Ishikawa (cell line): ENCODE data around the gene TM4SF5.

Experiments
- CREB1 ChIP-seq: IDR thresholded peaks from 2 replicates; pipeline ENCODE4 v1.6.1; 2012; ENCODE audit warnings: low read depth
- MAX ChIP-seq: IDR thresholded peaks from 2 replicates; pipeline ENCODE4 v1.6.1; 2012
- REST ChIP-seq: IDR thresholded peaks from 2 replicates; pipeline ENCODE4 v1.6.1; 2012; ENCODE audit warnings: low read depth, mild to moderate bottlenecking
- TAF1 ChIP-seq: IDR thresholded peaks from 2 replicates; pipeline ENCODE4 v1.6.1; 2012; ENCODE audit warnings: low read depth, mild to moderate bottlenecking
- TCF12 ChIP-seq: IDR thresholded peaks from 2 replicates; pipeline ENCODE4 v1.6.1; 2012; ENCODE audit warnings: low read depth

- TF ChIP-seq MAX (no peak), CREB1 (no peak), REST (no peak), TCF12 (no peak), TAF1 (no peak)
These were observed 14.8 kb downstream of the TM4SF5 start for GRCh38 chr17:4786516-4786915.
